UCSD-AML1 (cell line): Measurements from ENCODE around the gene ATMIN.

Experiments used
- DNase-seq: peaks from one replicate; lab custom pipeline; 2025; ENCODE audit not compliant: unreplicated experiment; lab: John Stamatoyannopoulos, UW

The ATMIN gene

GRCh38 chr16:81035398-81035974 is at the start of gene ATMIN:
TSS of gene ATMIN (plus strand) at chr16:81035842. CDS start at chr16:81035871, 29 bp downstream.
- DNase-seq, result peak; percentile 92

- DNase-seq, result no peak
Observed at GRCh38 chr16:80986557-80986956, 49.1 kb upstream of the ATMIN start.

- no peak for DNase-seq
Observed at GRCh38 chr16:80988756-80989155, 46.9 kb upstream of the ATMIN start.

- no peak for DNase-seq
Observed at GRCh38 chr16:80989801-80990200, 45.8 kb upstream of the ATMIN start.

- DNase-seq, result no peak
Observed at GRCh38 chr16:80990577-80990976, 45.1 kb upstream of the ATMIN start.

- DNase-seq, result no peak
Observed at GRCh38 chr16:80990978-80991377, 44.7 kb upstream of the ATMIN start.

- DNase-seq, result no peak
Observed at GRCh38 chr16:80991792-80992430, 43.7 kb upstream of the ATMIN start.

GRCh38 chr16:80992676-80993293 is 42.9 kb upstream of the ATMIN start:
- DNase-seq, result no peak

GRCh38 chr16:80993307-80993706 is 42.3 kb upstream of the ATMIN start:
- no peak for DNase-seq

- no peak for DNase-seq
Observed at GRCh38 chr16:80993834-80994233, 41.8 kb upstream of the ATMIN start.

GRCh38 chr16:80994451-80994850 is 41.2 kb upstream of the ATMIN start:
- DNase-seq, result no peak

GRCh38 chr16:80996688-80997138 is 38.9 kb upstream of the ATMIN start:
- DNase-seq, result no peak

GRCh38 chr16:80997139-80997798 is 38.4 kb upstream of the ATMIN start:
- no peak for DNase-seq

GRCh38 chr16:80997964-80998620 is 37.5 kb upstream of the ATMIN start:
- DNase-seq, result no peak

GRCh38 chr16:81000873-81001272 is 34.8 kb upstream of the ATMIN start:
- DNase-seq, result no peak

- DNase-seq, result no peak
Observed at GRCh38 chr16:81001330-81001729, 34.3 kb upstream of the ATMIN start.

- no peak for DNase-seq
Observed at GRCh38 chr16:81003064-81003463, 32.6 kb upstream of the ATMIN start.

GRCh38 chr16:81003610-81004460 is 31.8 kb upstream of the ATMIN start:
- no peak for DNase-seq

- DNase-seq, result no peak
Observed at GRCh38 chr16:81004646-81005353, 30.8 kb upstream of the ATMIN start.

- peak; percentile 20 for DNase-seq
Observed at GRCh38 chr16:81005610-81006161, 30.0 kb upstream of the ATMIN start.
